PC-3 (cell line): ENCODE results near the gene CPLX1.

Experiments used
- EZH2 ChIP-seq: fragments of 300-600 bp; sonication (generic); IDR thresholded peaks from one replicate; pipeline ENCODE4 v1.6.1; 2017; ENCODE audit warnings: antibody characterized with exemption, mild to moderate bottlenecking, low read length; ENCODE audit not compliant: unreplicated experiment
- EZH2phosphoT487 ChIP-seq: fragments of 300-600 bp; sonication (generic); IDR thresholded peaks from 2 replicates; pipeline ENCODE4 v1.6.1; 2018; ENCODE audit warnings: mild to moderate bottlenecking, antibody characterized with exemption, low read length, borderline replicate concordance
- TF ChIP-seq, protein P1 (sequence below): fragments of 300-600 bp; sonication (generic); conservative IDR thresholded peaks from 2 replicates; pipeline ENCODE4 v1.5.1; 2017; ENCODE audit warnings: antibody characterized with exemption, low read depth, mild to moderate bottlenecking, low read length

DNA sequence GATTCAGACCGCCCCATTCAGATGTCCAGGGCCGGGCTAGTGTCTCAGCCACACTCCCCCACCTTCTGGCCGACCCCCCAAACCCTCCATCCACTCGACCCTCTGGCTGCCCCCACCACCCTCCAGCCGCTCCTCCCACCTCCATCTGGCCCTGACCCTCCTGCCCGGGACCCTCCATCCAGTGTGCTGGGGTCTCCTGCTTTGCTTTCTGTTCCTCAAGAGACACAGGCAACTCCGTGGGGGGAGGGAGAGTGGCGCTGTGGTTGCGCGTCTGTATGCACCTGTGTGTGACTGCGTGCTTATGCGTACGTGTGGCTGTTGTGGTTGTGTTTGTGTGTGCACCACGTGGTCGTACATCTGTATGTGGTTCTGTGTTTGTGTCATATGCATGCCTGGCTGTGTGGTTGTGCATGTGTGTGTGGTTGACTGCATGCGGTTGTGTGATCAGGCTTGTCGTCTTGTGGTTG lies 33.3 kb downstream of the CPLX1 start:
- TF ChIP-seq, protein P1, sequence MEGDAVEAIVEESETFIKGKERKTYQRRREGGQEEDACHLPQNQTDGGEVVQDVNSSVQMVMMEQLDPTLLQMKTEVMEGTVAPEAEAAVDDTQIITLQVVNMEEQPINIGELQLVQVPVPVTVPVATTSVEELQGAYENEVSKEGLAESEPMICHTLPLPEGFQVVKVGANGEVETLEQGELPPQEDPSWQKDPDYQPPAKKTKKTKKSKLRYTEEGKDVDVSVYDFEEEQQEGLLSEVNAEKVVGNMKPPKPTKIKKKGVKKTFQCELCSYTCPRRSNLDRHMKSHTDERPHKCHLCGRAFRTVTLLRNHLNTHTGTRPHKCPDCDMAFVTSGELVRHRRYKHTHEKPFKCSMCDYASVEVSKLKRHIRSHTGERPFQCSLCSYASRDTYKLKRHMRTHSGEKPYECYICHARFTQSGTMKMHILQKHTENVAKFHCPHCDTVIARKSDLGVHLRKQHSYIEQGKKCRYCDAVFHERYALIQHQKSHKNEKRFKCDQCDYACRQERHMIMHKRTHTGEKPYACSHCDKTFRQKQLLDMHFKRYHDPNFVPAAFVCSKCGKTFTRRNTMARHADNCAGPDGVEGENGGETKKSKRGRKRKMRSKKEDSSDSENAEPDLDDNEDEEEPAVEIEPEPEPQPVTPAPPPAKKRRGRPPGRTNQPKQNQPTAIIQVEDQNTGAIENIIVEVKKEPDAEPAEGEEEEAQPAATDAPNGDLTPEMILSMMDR: no peak; the same call in 1 of the 2 replicates
- TF ChIP-seq EZH2phosphoT487 (no peak), EZH2 (no peak)
